TTC549 (cell line): Measurements from ENCODE around the gene RRBP1.

Experiments
- FAIRE-seq: peaks from 2 replicates; lab custom pipeline; 2012; peaks lifted over from hg19 to GRCh38; lab: Jason Lieb, UNC

Gene RRBP1

GRCh38 chr20:17568045-17568788 lies 113.8 kb downstream of the RRBP1 start:
- no peak for FAIRE-seq

GRCh38 chr20:17566345-17566744 lies 115.7 kb downstream of the RRBP1 start:
- FAIRE-seq, result no peak

GRCh38 chr20:17565169-17565845 lies 116.7 kb downstream of the RRBP1 start:
- FAIRE-seq, result no peak
